GM21576 (cell line): Measurements from ENCODE around the gene CIAO2B.
"Not testable (repeated sequence)": the region's sequence is repeated elsewhere in the genome, so short reads cannot be mapped to it uniquely, and the experiment has no call there.

ENCODE experiments used
- ATAC-seq: cut with Tn5 transposase; IDR thresholded peaks from one replicate; pipeline ENCODE4 v1.9.1; 2021; ENCODE audit warnings: mild to moderate bottlenecking, moderate library complexity; ENCODE audit not compliant: unreplicated experiment

CIAO2B gene

DNA sequence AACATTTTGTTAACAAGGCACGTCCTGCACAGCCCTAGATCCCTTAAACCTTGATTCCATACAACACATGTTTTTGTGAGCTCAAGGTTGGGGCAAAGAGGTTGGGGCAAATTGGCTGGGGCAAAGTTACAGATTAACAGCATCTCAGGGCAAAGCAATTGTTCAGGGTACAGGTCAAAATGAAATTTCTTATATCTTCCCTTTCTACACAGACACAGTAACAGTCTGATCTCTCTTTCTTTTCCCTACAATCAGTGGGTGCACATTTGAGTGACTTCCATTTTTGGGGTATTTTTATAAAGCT lies 21.9 kb upstream of the CIAO2B start:
- not testable (repeated sequence) for ATAC-seq

DNA sequence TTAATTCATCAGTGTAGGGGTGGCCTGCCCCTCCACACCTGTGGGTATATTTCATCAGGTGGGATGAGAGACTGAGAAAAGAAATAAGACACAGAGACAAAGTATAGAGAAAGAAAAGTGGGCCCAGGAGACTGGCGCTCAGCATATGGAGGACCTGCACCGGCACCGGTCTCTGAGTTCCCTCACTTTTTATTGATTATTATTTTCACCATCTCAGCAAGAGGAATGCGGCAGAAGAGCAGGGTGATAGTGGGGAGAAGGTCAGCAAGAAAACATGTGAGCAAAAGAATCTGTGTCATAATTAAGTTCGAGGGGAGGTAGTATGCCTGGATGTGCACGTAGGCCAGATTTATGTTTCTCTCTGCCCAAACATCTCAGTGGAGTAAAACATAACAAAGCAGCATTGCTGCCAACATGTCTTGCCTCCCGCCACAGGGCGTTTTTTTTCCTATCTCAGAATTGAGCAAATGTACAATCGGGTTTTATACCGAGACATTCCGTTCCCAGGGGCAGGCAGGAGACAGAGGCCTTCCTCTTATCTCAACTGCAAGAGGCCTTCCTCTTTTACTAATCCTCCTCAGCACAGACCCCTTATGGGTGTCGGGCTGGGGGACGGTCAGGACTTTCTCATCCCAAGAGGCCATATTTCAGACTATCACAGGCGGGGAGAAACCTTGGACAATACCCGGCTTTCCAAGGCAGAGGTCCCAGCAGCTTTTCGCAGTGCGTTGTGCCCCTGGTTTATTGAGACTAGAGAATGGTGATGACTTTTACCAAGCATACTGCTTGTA lies 21.4 kb upstream of the CIAO2B start:
- not testable (repeated sequence) for ATAC-seq

- peak; percentile 42 for ATAC-seq
Observed at GRCh38 chr16:66954097-66954659, 20.0 kb upstream of the CIAO2B start.

- ATAC-seq: no peak
Observed at GRCh38 chr16:66953462-66954096, 19.4 kb upstream of the CIAO2B start.

DNA sequence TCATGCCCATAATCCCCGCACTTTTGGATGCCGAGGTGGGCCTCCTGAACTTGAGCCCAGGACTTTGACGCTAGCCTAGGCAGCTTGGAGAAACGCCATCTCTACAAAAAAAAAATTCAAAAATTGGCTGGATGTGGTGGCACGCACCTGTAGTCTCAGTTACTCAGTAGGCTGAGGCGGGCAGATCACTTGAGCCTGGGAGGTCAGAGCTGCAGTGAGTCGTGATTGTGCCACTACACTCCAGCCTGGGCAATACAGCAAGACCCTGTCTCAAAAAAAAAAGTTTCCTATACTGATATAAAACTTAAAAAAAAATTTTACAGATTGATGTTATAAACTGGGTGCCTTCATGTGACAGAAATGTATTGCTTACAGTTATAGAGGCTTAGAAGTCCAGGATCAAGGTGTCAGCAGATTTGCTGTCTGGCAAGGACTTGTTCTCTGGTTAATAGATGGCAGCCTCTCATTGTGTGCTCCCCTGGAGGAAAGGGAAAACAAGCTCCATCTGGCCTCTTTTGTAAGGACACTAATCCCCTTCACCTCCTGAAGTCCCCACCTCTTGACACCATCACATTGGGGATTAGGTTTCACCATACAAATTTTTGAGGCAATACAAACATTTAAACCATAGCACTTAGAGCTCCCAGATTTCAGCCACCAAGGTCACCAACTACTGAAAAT lies 18.4 kb upstream of the CIAO2B start:
- ATAC-seq: no peak

DNA sequence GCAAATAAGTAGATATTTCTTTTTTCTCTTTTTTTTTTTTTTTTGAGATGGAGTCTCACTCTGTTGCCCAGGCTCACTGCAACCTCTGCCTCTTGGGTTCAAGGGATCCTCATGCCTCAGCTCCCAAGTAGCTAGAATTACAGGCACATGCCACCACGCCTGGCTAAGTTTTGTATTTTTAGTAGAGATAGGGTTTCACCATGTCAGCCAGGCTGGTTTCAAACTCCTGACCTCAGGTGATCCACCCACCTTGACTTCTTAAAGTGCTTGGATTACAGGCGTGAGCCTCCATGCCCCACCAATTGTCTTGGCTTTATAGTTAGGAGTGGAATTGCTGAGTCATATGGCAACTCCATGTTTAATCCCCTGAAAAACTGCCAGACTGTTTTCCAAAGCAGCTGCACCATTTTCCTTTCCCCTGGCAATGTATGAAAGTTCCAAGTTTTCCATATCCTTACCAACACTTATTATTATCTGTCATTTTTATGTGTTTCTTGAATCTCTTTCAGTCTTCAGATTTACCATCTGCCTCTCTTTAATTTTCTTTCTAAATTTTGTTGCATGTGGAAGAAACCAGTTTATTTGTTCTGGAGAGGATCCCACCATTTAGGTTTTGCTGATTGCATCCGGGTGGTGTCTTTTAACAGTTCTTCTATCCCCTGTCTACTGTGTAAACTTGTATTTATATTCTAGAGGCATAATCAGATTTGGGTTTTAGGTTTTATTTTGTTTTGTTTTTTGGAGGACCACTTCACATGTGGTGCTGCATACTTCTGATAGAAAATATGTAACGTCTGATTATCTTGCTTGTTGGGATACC lies 17.0 kb upstream of the CIAO2B start:
- ATAC-seq: no peak

GRCh38 chr16:66950437-66950836 lies 16.2 kb upstream of the CIAO2B start:
- no peak for ATAC-seq

- no peak for ATAC-seq
Observed at GRCh38 chr16:66949472-66949871, 15.3 kb upstream of the CIAO2B start.

GRCh38 chr16:66948837-66949225 lies 14.6 kb upstream of the CIAO2B start:
- ATAC-seq: no peak

DNA sequence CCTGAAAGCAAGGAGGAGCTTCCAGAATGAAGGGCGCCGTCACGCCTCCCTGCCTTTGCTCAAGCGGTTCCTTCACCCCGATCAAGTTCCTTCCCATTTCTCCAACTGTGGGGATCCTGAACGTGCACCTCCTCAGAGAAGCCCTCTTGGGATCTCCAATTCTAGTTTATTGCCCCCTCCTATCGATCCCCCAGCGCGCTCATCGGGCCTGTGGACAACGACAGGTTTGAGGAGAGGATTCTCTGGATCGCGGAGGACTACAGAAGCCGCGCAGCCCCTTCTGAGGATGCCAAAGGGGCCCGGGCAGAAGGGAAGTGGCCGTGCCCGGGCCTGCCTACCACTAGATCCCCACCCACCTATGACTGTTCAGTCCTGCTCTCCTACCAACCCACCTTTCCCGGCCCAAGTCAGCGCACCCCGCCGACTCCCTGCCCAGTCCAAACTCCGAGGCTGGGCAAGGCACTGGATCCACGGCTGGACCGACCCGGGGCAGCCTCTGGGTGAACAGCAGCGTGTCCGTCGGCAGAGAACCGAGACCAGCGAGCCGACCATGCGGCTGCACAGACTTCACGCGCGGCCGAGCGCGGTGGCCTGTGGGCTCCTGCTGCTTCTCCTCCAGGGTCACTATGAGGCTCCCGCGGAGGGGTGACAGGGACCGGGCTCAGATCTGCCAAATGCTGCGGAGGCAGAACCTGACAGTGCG lies 14.1 kb upstream of the CIAO2B start:
- ATAC-seq: no peak

DNA sequence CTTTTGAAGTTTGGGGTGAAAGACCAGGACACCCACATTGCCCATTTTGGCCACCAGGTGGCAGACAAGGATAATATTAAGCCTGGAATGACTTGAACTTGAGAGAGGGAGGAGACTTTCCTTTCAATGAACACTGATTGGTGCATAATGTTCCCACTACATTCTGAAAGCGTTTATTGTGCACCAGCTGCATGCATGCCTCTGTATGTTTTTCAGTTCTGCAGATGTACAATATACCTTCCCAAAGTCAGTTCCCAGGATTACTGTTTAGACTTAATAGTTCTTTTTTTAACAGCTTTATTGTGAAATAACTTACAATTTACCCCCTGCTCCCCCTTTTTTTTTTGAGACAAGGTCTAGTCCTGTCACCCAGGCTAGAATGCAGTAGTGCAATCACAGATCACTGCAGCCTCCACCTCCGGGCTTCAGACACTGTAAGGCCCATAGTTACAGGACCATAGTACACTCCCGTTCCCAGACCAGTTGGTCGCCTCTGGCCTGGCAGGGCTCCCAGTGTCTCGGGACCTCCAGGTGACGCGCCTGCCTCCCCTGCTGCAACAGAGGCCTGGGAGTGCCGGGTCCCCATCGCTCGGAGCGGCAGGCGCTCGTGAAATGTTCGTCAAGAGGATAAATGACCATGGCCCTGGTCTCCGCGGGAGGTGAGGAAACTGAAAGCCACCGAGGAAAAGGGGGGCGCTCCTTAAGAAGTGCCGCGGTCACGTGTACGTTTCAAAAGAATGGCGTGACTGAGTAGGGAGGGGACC lies 13.3 kb upstream of the CIAO2B start:
- peak; percentile 62 for ATAC-seq

GRCh38 chr16:66946974-66947301 lies 12.7 kb upstream of the CIAO2B start:
- no peak for ATAC-seq

DNA sequence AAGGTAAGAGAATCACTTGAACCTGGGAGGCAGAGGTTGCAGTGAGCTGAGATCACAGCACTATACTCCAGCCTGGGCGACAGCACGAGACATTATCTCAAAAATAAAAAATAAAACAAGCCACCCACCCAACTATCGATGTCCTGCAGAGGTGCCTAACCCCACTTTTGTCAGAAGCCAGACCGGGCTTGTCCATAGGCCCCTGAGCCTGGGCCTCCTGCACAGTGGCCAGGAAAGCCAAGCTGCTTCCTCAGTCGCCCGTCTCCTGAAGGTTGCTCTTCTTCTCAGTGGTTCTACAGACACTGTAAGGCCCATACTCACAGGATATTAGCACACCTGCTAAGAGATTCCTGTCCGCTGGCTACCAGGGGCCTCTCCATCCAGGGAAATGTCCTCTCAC lies 12.3 kb upstream of the CIAO2B start:
- ATAC-seq: no peak

GRCh38 chr16:66945939-66946338 lies 11.7 kb upstream of the CIAO2B start:
- no peak for ATAC-seq

DNA sequence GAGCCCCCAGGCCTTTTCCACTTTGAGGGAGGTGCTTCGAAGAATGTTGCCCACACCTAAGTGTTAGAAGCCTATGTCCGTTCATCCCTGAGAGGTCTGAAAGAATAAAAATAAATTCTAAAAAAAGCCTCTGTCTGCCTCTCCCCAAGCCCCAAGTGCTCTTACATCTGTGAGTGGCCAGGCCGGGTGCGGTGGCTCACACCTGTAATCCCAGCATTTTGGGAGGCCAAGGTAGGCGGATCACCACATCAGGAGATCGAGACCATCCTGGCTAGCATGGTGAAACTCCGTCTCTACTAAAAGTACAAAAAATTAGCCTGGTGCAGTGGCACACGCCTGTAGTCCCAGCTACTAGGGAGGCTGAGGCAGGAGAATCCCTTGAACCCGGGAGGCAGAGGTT lies 10.8 kb upstream of the CIAO2B start:
- ATAC-seq: not testable (repeated sequence)

DNA sequence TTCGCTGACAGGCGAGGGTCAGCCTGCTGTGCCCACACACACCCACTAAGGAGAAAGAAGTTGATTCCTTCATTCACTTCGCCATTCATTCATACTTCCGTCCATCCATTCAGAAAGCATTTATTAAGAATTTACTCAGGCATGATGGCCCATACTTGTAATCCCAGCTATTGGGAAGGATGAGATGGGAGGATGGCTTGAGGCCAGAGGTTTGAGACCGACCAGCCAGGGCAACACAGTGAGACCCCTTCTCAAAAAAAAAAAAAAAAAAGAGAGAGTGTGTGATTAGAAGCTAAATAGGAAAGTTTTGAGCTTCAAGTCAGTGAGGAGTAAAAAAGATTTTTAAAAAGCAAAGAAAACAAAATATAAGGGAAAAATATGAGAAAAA lies 9.8 kb upstream of the CIAO2B start:
- no peak for ATAC-seq

DNA sequence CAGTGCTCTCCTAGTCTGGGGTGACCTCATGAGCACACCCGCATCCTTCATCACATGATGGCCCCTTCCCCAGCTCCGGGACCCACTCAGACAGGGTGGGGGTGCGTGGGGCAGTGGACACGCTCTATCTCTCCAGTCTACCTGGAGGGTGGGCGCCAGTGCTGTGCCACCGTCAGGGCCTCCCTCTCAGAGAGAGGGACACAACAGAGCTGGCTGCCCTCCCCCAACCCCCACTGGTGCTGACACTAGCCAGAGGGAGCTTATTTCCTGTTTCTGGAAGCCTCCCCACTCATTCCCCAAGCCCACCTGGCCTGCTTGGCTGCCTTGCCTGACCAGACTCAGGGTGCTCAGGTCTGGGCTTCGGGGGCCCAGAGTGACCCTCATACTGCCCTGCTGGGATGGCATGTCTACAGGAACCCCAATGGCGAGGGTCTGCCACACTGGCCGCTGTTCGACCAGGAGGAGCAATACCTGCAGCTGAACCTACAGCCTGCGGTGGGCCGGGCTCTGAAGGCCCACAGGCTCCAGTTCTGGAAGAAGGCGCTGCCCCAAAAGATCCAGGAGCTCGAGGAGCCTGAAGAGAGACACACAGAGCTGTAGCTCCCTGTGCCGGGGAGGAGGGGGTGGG lies 9.3 kb upstream of the CIAO2B start:
- ATAC-seq: no peak

DNA sequence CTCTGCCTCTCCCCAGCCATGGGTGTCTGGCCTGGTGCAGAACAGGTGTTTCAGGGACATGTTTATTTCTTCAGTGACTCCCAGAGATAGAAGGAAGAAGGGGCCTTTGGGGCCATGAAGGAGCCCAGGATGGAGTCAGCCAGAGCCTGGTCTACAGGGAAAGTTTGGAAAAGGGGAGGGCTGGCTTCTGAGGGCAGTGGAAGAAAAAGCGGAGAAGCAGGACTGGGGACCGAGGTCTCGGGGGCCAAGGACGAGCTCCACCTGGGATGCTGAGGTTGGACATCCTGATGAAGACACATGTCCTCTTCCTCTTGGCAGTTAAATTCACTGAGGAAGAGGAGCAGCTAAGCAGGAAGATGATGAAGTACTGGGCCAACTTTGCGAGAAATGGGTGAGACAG lies 8.8 kb upstream of the CIAO2B start:
- no peak for ATAC-seq

DNA sequence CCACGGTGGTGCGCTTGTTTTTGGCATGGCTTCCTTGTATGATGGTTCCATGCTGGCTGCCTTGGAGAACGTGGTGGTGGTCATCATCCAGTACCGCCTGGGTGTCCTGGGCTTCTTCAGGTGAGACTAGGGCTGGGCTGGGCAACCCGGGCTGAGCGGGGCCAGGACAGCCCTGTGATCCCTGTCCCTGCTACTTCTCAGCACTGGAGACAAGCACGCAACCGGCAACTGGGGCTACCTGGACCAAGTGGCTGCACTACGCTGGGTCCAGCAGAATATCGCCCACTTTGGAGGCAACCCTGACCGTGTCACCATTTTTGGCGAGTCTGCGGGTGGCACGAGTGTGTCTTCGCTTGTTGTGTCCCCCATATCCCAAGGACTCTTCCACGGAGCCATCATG lies 6.0 kb upstream of the CIAO2B start:
- no peak for ATAC-seq
